ENCODE data around the gene STMP1.

DNA sequence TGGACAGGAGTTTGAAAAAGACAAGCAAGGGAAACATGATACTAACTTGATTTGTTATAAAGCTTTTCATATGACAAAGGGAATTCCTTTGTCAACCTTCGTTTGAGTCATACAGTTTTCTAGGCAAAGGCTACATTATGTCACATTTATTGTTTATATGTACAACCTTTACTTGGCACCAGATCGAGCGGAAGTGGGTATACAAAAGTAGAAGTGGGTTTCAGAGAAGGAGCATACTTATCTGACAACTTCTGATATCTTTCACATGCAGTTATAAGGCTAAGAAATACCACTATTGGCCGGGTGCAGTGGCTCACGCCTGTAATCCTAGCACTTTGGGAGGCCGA, 11.0 kb downstream of the STMP1 start:
- TF ChIP-seq POLR2AphosphoS5 (IDR thresholded peaks at IDR 0.05; ENCODE audit: borderline replicate concordance, low read depth, low read length): no peak
- TF ChIP-seq EZH2 (IDR thresholded peaks at IDR 0.05): no peak
